ENCODE measurements around the gene DENND1A.

The DENND1A gene

GRCh38 chr9:123584202-123585176 is 345.4 kb downstream of the DENND1A start:
- Mint-ChIP-seq H3K9me3 (peaks cover 13% of the 10 kb centered on the region), H3K27ac (no peak overlapping the region), H3K27me3 (ENCODE audit: low read depth) (no peaks in the 10 kb centered on the region), H3K4me3 (no peak overlapping the region), H3K4me1 (ENCODE audit: low read depth) (no peaks in the 10 kb centered on the region), H3K36me3 (ENCODE audit: low read depth) (peaks cover 3% of the 10 kb centered on the region)
- no peak for DNase-seq (ENCODE audit: low spot score)

- no peaks in the 10 kb centered on the region for H3K4me1 Mint-ChIP-seq (ENCODE audit: low read depth)
- peaks cover 3% of the 10 kb centered on the region for H3K36me3 Mint-ChIP-seq (ENCODE audit: low read depth)
- H3K9me3 Mint-ChIP-seq = peaks cover 13% of the 10 kb centered on the region
- no peaks in the 10 kb centered on the region for H3K27me3 Mint-ChIP-seq (ENCODE audit: low read depth)
- no peak for DNase-seq (ENCODE audit: low spot score)
- no peak overlapping the region for H3K27ac Mint-ChIP-seq
- H3K4me3 Mint-ChIP-seq = no peak overlapping the region
These were observed 346.3 kb downstream of the DENND1A start for GRCh38 chr9:123583646-123584045.

GRCh38 chr9:123571240-123571639 is 358.7 kb downstream of the DENND1A start:
- H3K27ac Mint-ChIP-seq = no peak overlapping the region
- H3K4me1 Mint-ChIP-seq (ENCODE audit: low read depth) = no peaks in the 10 kb centered on the region
- H3K27me3 Mint-ChIP-seq (ENCODE audit: low read depth) = no peaks in the 10 kb centered on the region
- no peak for DNase-seq (ENCODE audit: low spot score)
- peaks cover 8% of the 10 kb centered on the region for H3K9me3 Mint-ChIP-seq
- no peak overlapping the region for H3K4me3 Mint-ChIP-seq
- H3K36me3 Mint-ChIP-seq (ENCODE audit: low read depth) = no peaks in the 10 kb centered on the region

GRCh38 chr9:123568691-123569688 is 360.9 kb downstream of the DENND1A start:
- no peaks in the 10 kb centered on the region for H3K9me3 Mint-ChIP-seq
- no peak overlapping the region for H3K27ac Mint-ChIP-seq
- no peak overlapping the region for H3K4me3 Mint-ChIP-seq
- no peak for DNase-seq (ENCODE audit: low spot score)
- H3K4me1 Mint-ChIP-seq (ENCODE audit: low read depth) = no peaks in the 10 kb centered on the region
- H3K27me3 Mint-ChIP-seq (ENCODE audit: low read depth) = no peaks in the 10 kb centered on the region
- H3K36me3 Mint-ChIP-seq (ENCODE audit: low read depth) = no peaks in the 10 kb centered on the region

- no peaks in the 10 kb centered on the region for H3K27me3 Mint-ChIP-seq (ENCODE audit: low read depth)
- H3K27ac Mint-ChIP-seq = no peak overlapping the region
- H3K9me3 Mint-ChIP-seq = no peaks in the 10 kb centered on the region
- peaks cover 2% of the 10 kb centered on the region for H3K36me3 Mint-ChIP-seq (ENCODE audit: low read depth)
- peaks cover 11% of the 10 kb centered on the region for H3K4me1 Mint-ChIP-seq (ENCODE audit: low read depth)
- DNase-seq (ENCODE audit: low spot score) = no peak
- no peak overlapping the region for H3K4me3 Mint-ChIP-seq
These were observed 362.9 kb downstream of the DENND1A start for GRCh38 chr9:123567013-123567412.

- Mint-ChIP-seq H3K27ac (no peak overlapping the region), H3K36me3 (ENCODE audit: low read depth) (peaks cover 3% of the 10 kb centered on the region), H3K4me3 (no peak overlapping the region), H3K9me3 (no peaks in the 10 kb centered on the region), H3K27me3 (ENCODE audit: low read depth) (no peaks in the 10 kb centered on the region), H3K4me1 (ENCODE audit: low read depth) (peaks cover 12% of the 10 kb centered on the region)
- no peak for DNase-seq (ENCODE audit: low spot score)
These were observed 365.3 kb downstream of the DENND1A start for GRCh38 chr9:123564652-123565051.

GRCh38 chr9:123562844-123563346 is 367.0 kb downstream of the DENND1A start:
- H3K4me3 Mint-ChIP-seq = peak overlapping the region; percentile 14
- H3K27me3 Mint-ChIP-seq (ENCODE audit: low read depth) = no peaks in the 10 kb centered on the region
- peaks cover 3% of the 10 kb centered on the region for H3K36me3 Mint-ChIP-seq (ENCODE audit: low read depth)
- H3K9me3 Mint-ChIP-seq = no peaks in the 10 kb centered on the region
- peak; percentile 23 for DNase-seq (ENCODE audit: low spot score)
- H3K27ac Mint-ChIP-seq = no peak overlapping the region
- peaks cover 12% of the 10 kb centered on the region for H3K4me1 Mint-ChIP-seq (ENCODE audit: low read depth)

- peaks cover 3% of the 10 kb centered on the region for H3K36me3 Mint-ChIP-seq (ENCODE audit: low read depth)
- H3K27me3 Mint-ChIP-seq (ENCODE audit: low read depth) = no peaks in the 10 kb centered on the region
- H3K4me3 Mint-ChIP-seq = no peak overlapping the region
- no peak overlapping the region for H3K27ac Mint-ChIP-seq
- peaks cover 12% of the 10 kb centered on the region for H3K4me1 Mint-ChIP-seq (ENCODE audit: low read depth)
- DNase-seq (ENCODE audit: low spot score) = no peak
- H3K9me3 Mint-ChIP-seq = no peaks in the 10 kb centered on the region
These were observed 368.9 kb downstream of the DENND1A start for GRCh38 chr9:123561046-123561445.

GRCh38 chr9:123556464-123557435 is 373.2 kb downstream of the DENND1A start:
- Mint-ChIP-seq H3K9me3 (no peaks in the 10 kb centered on the region), H3K27ac (no peak overlapping the region), H3K36me3 (ENCODE audit: low read depth) (no peaks in the 10 kb centered on the region), H3K4me1 (ENCODE audit: low read depth) (no peaks in the 10 kb centered on the region), H3K4me3 (no peak overlapping the region), H3K27me3 (ENCODE audit: low read depth) (no peaks in the 10 kb centered on the region)
- no peak for DNase-seq (ENCODE audit: low spot score)

- no peak overlapping the region for H3K4me3 Mint-ChIP-seq
- H3K4me1 Mint-ChIP-seq (ENCODE audit: low read depth) = no peaks in the 10 kb centered on the region
- H3K9me3 Mint-ChIP-seq = no peaks in the 10 kb centered on the region
- H3K27ac Mint-ChIP-seq = no peak overlapping the region
- no peak for DNase-seq (ENCODE audit: low spot score)
- H3K36me3 Mint-ChIP-seq (ENCODE audit: low read depth) = no peaks in the 10 kb centered on the region
- no peaks in the 10 kb centered on the region for H3K27me3 Mint-ChIP-seq (ENCODE audit: low read depth)
These were observed 374.3 kb downstream of the DENND1A start for GRCh38 chr9:123555646-123556045.

- no peaks in the 10 kb centered on the region for H3K9me3 Mint-ChIP-seq
- no peak for DNase-seq (ENCODE audit: low spot score)
- H3K27ac Mint-ChIP-seq = no peak overlapping the region
- no peaks in the 10 kb centered on the region for H3K4me1 Mint-ChIP-seq (ENCODE audit: low read depth)
- H3K27me3 Mint-ChIP-seq (ENCODE audit: low read depth) = peaks cover 3% of the 10 kb centered on the region
- H3K4me3 Mint-ChIP-seq = no peak overlapping the region
- no peaks in the 10 kb centered on the region for H3K36me3 Mint-ChIP-seq (ENCODE audit: low read depth)
These were observed 377.4 kb downstream of the DENND1A start for GRCh38 chr9:123552530-123552929.

GRCh38 chr9:123551734-123552133 is 378.2 kb downstream of the DENND1A start:
- Mint-ChIP-seq H3K27me3 (ENCODE audit: low read depth) (peaks cover 3% of the 10 kb centered on the region), H3K27ac (no peak overlapping the region), H3K9me3 (no peaks in the 10 kb centered on the region), H3K4me1 (ENCODE audit: low read depth) (no peaks in the 10 kb centered on the region), H3K4me3 (no peak overlapping the region), H3K36me3 (ENCODE audit: low read depth) (no peaks in the 10 kb centered on the region)
- no peak for DNase-seq (ENCODE audit: low spot score)

- Mint-ChIP-seq H3K27me3 (ENCODE audit: low read depth) (peaks cover 3% of the 10 kb centered on the region), H3K4me1 (ENCODE audit: low read depth) (no peaks in the 10 kb centered on the region), H3K27ac (no peak overlapping the region), H3K36me3 (ENCODE audit: low read depth) (no peaks in the 10 kb centered on the region), H3K4me3 (no peak overlapping the region), H3K9me3 (no peaks in the 10 kb centered on the region)
- no peak for DNase-seq (ENCODE audit: low spot score)
These were observed 379.1 kb downstream of the DENND1A start for GRCh38 chr9:123550797-123551196.
